ENCODE results near the gene HNMT.
"Not testable (repeated sequence)": the region's sequence is repeated elsewhere in the genome, so short reads cannot be mapped to it uniquely, and the experiment has no call there.

HNMT gene

DNA sequence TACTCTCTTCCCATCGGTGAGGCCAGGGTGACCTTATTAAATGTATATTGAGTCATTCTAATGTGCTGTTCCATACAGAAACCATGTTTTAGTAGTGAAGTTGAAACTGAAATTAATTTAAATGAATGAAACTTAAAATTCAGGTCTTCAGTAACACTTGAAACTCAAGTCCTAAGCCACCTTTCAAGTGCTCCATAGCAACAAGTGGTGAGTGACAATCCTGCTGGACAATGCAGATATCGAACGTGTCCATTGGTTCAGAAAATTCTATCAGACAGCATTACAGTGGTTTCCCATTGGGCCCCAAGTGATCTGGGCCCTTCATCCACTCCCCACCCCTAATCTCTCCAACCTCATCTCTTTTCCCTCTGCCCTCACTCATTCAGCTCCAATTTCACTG, 48.7 kb downstream of the HNMT start:
- no peak for DNase-seq

DNA sequence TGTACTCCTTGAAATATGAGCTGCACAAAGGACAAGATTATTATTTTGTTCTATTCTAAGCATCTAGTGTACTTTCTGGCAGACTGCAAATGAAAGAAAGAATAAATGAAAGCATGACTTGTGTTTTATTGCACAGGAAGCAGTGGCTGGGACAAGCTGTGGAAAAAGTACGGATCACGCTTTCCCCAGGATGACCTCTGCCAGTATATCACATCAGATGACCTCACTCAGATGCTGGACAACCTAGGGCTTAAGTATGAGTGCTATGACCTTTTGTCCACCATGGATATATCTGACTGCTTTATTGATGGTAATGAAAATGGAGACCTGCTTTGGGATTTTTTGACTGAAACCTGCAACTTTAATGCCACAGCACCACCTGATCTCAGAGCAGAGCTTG, 49.4 kb downstream of the HNMT start:
- DNase-seq = no peak

DNA sequence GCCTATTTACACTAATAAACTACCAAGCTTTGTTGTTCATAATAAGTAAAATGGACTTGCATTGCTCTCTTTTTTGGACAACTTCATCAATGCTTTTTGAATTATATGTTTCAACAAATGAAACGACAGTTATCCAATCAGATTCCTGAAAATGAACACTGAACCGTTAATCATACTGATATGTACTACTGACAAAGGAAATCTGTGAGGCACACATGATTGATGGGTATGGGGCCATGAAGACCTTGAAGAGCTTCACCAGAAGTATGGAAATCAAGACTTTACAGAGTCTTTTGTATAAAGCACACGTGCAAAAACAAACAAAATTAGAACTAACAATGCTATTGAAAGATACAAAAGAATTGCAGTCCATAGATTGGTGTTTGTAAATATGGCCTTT, 51.2 kb downstream of the HNMT start:
- DNase-seq = no peak

DNA sequence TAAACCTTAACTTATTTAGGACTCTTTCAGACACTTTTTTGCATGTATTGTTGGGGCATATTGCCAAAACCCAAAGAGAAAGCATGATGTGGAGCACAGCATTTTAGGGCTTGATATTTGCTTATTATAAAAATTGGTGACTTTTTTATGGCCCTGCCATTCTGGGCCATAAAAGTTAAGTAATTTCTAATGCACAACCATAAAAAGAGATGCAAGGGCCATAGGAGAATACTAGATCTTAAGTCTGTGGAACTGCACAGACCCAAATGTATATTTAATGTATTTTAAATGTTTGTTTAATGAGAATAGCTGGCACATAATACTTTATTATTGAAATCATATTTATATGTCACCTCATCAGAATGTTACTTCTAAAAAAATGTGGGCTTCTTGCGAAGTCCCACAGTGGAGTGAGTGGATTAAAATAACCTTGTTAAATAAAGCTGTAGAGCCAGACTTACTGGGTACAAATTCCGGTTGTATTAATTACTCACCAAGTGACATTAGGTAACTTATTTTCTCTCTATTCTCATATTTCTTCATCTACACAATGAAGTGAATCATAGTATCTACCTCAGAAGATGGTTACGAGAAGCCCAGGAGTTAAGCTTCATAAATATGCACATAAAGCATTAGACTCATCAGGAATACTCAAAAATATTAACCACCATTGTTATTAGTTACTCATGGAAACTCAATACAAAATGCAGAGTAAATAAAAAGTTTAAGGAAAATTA, 52.2 kb downstream of the HNMT start:
- DNase-seq = no peak

DNA sequence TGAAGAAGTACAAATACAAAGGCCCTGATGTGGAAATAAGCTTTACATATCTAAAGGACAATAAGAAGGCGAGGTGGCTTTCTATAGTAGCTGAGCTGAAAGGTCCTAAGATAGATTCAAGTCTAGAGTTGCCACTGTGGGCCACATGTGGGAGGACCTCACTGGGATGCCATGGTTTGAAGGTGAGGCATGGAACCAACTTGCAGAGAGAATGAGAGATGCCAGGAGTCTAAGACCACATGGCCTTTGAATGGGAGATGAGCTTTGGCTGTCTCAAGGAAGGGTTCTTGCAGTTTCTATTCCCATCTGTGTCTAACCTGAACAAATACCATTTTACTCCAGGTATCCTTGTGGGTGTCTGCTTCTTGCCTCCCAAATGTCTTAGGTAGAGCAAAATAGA, 53.6 kb downstream of the HNMT start:
- DNase-seq = no peak

DNA sequence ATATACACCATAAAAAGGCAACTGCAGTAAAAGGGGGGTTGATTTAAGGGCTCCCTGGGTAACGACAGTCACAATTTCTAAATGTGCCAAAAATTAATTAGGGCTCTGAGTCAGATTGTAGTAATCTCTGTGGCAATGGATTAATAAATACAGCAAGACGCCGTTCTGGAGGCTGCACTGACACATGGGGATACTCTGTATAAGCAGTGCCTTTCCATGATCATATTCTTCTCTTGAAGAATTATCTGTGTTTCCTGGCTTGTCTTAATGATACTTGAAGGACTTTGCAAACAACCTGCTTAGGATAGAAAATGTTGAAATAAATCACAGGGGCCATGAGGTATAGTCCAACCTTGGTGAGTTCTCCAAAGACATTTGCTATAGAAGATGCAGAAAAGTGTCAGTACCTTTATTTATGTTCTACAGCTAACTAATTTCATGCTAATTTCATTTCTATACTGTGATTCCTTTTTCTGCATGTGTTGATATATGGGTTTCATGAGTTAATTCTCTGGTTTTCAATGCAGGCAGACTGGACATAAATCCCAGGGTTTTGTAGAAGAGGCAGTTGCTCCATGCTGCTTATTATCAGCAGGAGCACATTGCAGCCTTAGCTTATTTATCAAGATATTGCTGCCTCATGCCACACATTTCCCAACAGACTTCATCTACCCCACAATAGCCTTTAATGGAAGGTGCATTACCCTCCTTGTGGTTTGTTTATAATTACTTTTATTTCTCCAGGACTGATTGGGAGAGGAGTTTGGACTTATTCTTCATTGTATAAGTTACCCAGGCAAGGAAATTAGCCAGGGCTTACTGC, 54.8 kb downstream of the HNMT start:
- no peak for DNase-seq

DNA sequence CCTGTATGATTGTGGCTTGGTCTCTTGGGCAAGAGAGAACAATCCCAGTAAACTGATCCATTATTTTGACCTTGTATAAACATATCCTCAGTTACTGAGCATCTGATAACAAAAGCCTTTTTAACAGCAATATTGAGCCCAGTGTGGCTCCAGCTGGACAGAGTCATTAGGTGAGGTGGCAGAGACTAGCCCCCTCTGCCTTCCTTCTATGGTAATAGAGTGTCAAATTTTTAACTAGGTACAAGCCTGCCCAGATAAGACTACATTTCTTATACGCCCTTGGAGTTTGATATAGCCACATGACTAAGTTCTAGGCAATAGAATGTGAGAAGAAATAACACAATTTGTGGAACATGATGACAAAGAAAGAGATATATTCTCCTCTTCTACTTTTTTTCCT, 56.2 kb downstream of the HNMT start:
- DNase-seq = no peak

DNA sequence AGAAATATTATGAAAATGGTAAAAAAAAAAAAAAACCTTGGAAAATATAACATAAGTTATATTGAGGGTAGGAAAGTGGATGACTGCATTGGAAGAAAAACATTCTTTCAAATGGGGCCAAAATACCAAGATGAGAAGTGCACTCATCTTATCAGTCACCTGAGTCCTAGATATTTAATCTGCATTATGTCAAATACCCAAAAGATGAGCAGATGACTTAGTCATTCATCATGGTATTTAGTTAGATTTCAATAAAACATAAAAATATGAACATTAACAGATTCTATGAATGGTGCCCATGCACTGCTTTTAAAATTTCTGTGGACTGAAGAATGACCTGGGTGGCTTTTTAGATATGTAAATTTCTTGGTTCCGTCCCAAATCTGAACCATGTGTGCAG, 56.9 kb downstream of the HNMT start:
- no peak for DNase-seq

DNA sequence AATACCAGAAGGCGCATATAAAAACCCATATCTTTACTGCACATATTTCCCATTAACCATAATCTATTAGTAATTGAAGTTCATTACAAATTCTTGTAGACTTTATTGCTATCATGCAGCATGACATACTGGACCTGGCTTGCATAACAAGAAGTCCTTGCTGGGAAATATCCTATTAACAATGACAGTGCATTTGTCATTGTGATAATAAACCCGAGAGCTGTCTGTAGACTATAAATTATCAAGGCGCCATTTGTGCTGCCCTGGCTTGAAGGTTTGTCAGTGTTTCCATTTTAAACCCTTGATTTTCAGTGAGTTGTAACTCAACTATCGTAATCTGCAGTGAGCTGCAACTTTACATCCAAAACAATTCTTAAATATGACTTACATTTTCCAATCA, 59.0 kb downstream of the HNMT start:
- peak; percentile 48 for DNase-seq

DNA sequence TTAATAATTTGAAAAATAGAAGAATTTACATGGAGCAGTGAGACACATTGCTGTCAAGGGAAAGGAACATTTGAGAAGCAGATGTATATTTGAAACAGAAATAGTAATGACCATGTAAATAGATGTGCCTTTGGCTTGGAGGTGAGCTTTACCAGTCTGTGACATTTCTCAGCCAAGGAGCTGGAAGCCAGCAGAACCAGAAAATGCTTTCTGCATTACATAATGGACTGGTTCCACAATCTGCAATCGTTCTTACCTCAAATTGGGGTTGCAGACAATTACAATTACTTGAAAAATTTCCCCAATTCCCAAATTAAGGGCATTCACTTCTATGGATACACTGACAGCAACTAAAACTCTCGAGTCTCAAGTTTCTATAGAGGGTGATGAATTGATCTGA, 59.7 kb downstream of the HNMT start:
- no peak for DNase-seq

DNA sequence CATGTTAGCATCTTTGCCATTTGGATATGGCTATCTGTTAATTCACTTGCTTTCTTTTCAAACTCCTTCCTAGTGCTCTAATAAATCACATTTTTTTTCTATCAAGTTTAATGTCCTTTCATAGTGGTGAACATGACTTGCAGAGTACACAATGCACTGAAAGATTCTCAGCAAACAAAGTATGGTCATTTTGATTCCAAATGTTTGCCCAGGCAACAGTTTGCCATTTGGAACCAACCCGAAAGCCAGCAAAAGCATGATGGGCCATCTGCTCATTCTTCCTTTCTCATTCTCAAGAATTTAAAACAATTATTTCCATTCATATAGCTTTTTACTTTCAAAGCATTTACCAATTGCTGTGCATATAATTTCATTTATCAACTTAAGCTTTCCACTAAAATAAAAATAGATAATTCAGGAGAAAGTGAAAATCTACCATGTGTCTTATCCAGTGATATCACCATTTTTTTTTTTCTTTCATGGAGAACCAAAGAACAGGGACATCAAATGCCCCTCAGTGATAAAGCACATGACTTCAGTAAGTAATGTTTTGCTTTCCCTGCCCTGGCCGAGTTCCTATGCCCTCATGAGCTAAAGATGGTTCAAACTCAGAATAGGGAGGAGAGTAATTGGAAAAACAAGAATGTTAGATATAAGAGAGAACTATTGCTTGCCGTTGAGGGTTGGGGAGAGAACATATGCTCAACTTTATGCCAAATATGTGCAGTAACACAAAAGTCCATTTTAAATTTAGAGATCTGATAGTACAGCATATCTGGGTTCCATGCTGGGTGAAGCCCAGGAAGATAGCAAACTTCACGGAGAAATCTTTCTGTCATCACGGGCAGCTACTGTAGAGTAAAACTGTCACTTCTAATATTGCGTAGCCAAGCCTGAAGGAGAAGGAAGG, 62.1 kb downstream of the HNMT start:
- DNase-seq = no peak

DNA sequence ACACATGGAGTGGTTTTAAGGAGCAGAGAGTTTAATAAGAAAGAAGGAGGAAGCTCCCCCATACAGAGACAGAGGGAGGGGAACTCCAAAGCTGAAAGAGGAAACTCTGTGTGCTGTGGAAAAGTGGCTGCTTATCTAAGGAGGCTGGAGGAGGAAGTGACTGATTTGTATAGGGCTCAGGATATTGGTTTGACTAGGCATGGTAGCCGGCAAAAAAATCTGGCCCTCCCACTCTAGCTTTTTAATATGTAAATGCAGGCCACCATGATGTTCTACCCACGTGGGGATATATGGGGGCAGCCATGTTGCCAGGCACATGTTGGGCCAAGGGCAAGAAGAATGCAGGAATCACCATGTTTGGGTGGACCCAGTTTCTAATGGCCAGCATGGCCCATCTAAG, 64.3 kb downstream of the HNMT start:
- no peak for DNase-seq

DNA sequence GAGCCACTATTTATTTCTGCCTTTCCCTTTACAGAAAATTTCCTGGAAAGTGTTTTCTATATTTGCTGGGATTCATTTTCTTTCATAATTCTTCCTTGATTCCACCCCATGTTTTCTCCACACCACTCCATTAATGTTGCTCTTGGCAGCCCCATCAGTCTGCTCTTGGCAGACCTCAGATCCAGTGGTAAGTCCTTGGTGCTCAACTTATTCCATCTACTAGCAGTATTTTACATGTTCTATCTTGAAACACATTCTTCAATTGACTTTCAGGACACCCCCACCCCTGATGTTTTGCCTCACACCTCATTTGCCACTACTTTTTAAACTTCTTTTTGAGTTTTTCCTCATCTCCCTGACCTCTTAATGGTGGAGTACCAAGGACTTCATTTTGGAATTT, 65.0 kb downstream of the HNMT start:
- DNase-seq = peak; percentile 41

DNA sequence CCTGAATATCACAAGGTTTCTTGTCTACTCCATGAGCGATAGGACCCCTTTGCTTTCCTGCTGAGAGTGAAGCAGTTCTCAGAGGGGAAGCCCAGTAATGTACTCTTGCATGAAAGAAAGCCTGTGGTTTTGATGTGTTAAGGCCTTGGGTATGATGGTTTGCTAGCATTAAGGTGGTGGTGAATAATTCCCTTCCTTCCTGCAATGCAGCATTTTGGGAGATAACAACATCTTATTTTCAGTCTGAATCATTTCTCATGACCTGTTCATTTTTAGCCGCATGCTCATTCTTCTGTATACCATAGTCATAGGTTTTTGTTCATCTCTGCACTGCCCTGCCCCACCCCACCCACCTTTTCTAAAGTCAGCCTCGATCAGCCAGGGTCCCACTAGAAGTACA, 66.2 kb downstream of the HNMT start:
- DNase-seq = peak; percentile 74

DNA sequence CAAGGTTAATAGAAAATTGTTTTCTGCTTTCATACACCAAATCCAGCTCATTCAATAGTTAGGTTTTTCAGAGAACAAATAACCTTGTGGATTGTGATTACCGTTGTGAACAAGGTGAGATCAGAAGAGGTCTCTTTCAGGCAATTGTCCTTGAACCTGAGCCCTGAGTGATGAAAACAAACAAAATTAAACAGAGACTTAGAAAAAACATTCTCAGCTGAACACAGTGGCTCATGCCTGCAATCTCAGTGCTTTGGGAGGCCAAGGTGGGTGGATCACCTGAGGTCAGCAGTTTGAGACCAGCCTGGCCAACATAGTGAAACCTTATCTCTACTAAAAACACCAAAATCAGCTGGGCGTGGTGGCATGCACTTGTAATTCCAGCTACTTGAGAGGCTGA, 68.1 kb downstream of the HNMT start:
- no peak for DNase-seq

DNA sequence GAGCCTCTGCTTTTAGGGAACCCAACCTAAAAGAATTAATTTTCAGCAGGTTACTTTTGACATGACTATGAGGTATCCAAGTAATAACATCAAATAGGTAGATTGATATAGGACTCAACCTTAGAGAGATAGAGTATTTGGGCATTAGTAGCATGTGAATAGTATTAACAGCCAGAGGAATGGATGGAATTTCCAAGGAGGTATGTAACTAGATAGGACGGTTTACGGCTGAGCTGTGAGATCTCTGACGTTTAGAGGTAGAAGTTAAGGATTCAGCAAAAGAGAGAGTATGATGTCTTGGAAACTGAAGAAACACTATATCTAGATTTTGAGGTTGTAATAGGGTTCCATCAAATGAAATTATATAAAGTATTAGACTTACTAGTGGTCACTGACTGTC, 70.3 kb downstream of the HNMT start:
- DNase-seq = peak; percentile 13

DNA sequence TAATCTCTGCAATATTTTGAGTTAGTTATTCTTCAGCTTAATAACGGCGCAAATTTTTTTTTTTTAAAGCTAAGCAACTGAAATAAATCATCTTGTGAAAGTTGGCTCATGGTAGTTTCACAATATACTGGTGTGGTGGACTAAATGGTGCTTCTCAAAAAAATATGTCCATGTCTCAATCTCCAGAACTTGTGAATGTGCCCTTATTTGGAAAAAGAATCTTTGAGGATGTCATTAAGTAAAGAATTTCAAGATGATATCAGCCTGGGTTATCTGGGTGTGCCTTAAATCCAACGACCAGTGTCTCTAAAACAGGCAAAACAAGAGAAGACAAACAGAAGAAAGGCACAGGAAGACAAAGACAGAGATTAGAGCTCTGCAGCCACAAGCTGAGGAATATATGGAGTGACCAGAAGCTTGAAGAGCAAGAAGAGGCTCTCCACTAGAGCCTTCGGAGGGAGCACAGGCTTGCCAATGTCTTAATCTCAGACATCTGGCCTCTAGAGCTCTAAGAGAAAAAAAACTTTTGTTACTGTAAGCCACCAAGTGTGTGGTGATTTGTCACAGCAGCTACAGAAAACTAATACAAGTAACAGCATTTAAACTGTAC, 71.4 kb downstream of the HNMT start:
- peak; percentile 80 for DNase-seq

DNA sequence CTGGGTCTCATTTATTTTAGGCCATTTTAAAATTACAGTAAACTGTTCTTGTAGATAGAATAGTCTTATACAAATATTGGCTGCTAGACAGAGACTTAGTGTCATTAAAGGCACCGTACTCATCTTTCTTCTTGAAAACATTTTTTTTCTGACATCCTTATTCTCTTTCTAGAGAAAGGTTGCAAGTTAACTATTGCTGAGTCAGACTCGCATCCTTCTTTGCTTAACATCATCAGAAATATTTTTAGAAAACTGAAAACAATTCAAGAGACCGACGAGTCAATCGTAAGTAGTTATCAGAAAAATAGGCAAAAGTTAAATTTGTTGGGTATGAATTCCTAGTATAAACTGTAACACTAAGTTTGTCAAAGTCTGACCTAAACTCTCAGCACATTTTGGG, 72.2 kb downstream of the HNMT start:
- no peak for DNase-seq

DNA sequence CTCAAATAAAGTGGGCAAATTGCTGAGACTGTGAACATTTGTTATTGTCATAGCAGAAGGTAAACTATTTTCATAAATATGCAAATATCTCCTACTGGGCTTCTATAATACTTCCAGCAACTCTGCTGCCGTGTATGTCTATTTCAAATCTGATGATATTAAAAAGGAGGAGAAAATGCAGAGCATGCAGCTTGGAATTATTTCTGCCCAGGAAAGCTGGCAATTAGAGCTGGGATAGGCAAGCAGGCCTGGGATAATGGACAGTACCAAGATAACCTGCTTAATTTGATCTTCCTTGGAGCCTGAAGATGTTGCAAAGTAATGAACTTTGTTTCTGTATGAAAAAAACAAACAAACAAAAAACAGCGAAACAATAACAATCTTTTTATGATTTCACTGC, 72.8 kb downstream of the HNMT start:
- no peak for DNase-seq

DNA sequence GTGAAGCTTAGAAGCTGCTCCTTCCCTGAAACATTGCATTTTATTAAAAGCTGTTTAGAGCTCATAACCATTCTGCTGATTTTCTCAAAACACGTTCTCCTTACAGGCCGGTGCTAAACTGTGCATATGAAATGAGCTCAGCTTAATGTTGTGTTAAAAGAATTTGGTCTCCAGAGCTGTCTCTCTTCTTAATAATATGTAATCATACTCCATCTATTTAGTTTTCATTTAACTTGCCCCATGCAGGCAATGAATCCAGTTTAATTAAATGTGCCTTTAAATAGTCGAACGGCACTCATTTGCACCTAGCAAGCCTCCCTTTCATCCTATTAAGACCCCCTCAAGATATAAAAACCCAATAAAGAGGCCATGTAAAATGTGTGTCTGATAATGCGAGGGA, 76.3 kb downstream of the HNMT start:
- no peak for DNase-seq

DNA sequence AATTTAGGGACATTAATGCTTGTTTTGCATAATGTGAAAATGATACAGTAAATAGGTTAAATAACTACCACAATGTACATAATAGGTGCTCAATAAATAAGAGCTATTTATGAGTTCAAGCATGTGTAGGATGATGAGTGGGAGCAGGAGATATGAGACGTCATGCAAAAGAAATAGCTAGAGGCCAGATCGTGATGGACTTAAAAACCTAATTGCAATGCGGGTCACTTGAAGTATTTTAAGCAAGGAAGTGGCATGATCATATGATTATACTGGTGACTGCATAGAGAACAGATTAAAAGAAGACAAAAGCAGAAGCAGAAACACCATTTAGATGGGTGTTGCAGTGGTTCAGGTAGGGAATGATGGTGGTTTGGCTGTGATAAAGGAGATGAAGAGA, 78.0 kb downstream of the HNMT start:
- no peak for DNase-seq

DNA sequence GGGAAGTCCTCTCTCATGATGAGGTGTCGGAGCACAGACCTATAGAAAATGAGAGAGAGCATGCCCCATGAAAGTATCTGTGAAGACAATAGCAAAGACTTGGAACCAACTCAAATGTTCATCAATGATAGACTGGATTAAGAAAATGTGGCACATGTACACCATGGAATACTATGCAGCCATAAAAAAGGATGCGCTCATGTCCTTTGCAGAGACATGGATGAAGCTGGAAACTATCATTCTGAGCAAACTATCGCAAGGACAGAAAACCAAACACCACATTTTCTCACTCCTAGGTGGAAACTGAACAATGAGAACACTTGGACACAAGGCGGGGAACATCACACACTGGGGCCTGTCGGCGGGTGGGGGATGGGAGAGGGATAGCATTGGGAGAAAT, 79.3 kb downstream of the HNMT start:
- DNase-seq = not testable (repeated sequence)

DNA sequence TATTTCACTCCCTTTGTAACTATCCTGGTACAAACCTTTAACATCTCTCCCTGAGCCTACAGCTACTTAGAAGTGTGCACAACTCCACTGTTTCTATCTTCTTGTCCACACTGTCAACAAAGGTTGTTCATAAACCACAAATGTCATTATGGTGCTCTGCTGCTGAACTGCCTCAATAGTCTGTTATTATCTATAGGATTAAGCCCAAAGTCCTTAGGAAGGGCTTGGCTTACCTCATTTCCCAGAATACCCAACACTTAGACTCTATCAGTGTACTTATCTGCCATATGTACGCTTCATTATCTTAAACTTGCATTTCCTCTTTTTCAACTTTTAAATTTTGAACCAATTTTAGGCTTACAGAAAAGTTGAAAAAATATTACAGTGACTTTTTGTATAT, 94.2 kb downstream of the HNMT start:
- no peak for DNase-seq
